ENCODE measurements around the gene SAMD4A. TPM values are rescaled to one million over a fixed set of nuclear protein-coding genes. Genes with fewer than 3 reads are reported as not detected.

Gene SAMD4A
- total RNA-seq, 1 donor from 2014 or later: 25.9 TPM

- DNase-seq (ENCODE audit: low spot score): no peak
- no peak for ATAC-seq
These were observed 110.1 kb downstream of the SAMD4A start for GRCh38 chr14:54676812-54677708.

- DNase-seq (ENCODE audit: low spot score) (no peak), ATAC-seq (no peak)
These were observed 113.7 kb downstream of the SAMD4A start for GRCh38 chr14:54680651-54681050.

GRCh38 chr14:54681811-54682261 is 114.9 kb downstream of the SAMD4A start:
- ATAC-seq: no peak
- DNase-seq (ENCODE audit: low spot score): no peak

GRCh38 chr14:54682578-54682977 is 115.7 kb downstream of the SAMD4A start:
- ATAC-seq: no peak
- DNase-seq (ENCODE audit: low spot score): no peak

GRCh38 chr14:54683882-54684794 is 117.2 kb downstream of the SAMD4A start:
- DNase-seq (ENCODE audit: low spot score) (no peak), ATAC-seq (no peak)

GRCh38 chr14:54685286-54685845 is 118.4 kb downstream of the SAMD4A start:
- no peak for DNase-seq (ENCODE audit: low spot score)
- no peak for ATAC-seq

- ATAC-seq (peak; percentile 31), DNase-seq (ENCODE audit: low spot score) (no peak)
These were observed 119.4 kb downstream of the SAMD4A start for GRCh38 chr14:54686219-54686870.

- ATAC-seq (no peak), DNase-seq (ENCODE audit: low spot score) (no peak)
These were observed 120.2 kb downstream of the SAMD4A start for GRCh38 chr14:54686871-54687749.

GRCh38 chr14:54687750-54688119 is 120.8 kb downstream of the SAMD4A start:
- ATAC-seq: no peak
- no peak for DNase-seq (ENCODE audit: low spot score)

- DNase-seq (ENCODE audit: low spot score): no peak
- ATAC-seq: no peak
These were observed 121.3 kb downstream of the SAMD4A start for GRCh38 chr14:54688229-54688628.

- ATAC-seq: no peak
- DNase-seq (ENCODE audit: low spot score): no peak
These were observed 123.0 kb downstream of the SAMD4A start for GRCh38 chr14:54689928-54690327.

GRCh38 chr14:54690887-54691286 is 124.0 kb downstream of the SAMD4A start:
- no peak for ATAC-seq
- DNase-seq (ENCODE audit: low spot score): no peak

GRCh38 chr14:54691525-54692283 is 124.8 kb downstream of the SAMD4A start:
- peak; percentile 98 for ATAC-seq
- DNase-seq (ENCODE audit: low spot score): peak; percentile 78

GRCh38 chr14:54692284-54692772 is 125.4 kb downstream of the SAMD4A start:
- no peak for ATAC-seq
- DNase-seq (ENCODE audit: low spot score): no peak

GRCh38 chr14:54693761-54694160 is 126.8 kb downstream of the SAMD4A start:
- DNase-seq (ENCODE audit: low spot score) (no peak), ATAC-seq (no peak)

GRCh38 chr14:54695196-54695595 is 128.3 kb downstream of the SAMD4A start:
- no peak for DNase-seq (ENCODE audit: low spot score)
- ATAC-seq: no peak

- ATAC-seq (no peak), DNase-seq (ENCODE audit: low spot score) (no peak)
These were observed 130.1 kb downstream of the SAMD4A start for GRCh38 chr14:54697001-54697400.

GRCh38 chr14:54697803-54698202 is 130.9 kb downstream of the SAMD4A start:
- DNase-seq (ENCODE audit: low spot score) (no peak), ATAC-seq (no peak)

- ATAC-seq: peak; percentile 3
- no peak for DNase-seq (ENCODE audit: low spot score)
These were observed 131.6 kb downstream of the SAMD4A start for GRCh38 chr14:54698501-54698900.

All from left lobe of liver (tissue), 2 donors.